WERI-Rb-1 (cell line): ENCODE data around the gene MCL1.

Source experiments
- DNase-seq: peaks from one replicate; pipeline ENCODE4 v3.0.0-alpha.2; 2020
- H3K27ac ChIP-seq: fragments of 250-450 bp; sonication (Bioruptor Pico); 2 replicates; pipeline ENCODE4 v1.5.1; 2020; ENCODE audit warnings: mild to moderate bottlenecking, moderate library complexity
- H3K27me3 ChIP-seq: fragments of 250-450 bp; sonication (Bioruptor Pico); 2 replicates; pipeline ENCODE4 v1.5.1; 2021; ENCODE audit warnings: mild to moderate bottlenecking, low read depth, moderate library complexity; ENCODE audit not compliant: insufficient read depth, severe bottlenecking
- H3K36me3 ChIP-seq: fragments of 250-450 bp; sonication (Bioruptor Pico); 2 replicates; pipeline ENCODE4 v1.5.1; 2020; ENCODE audit warnings: mild to moderate bottlenecking, moderate library complexity
- H3K4me3 ChIP-seq: 2 replicates; pipeline ENCODE4 v1.5.1; 2011; ENCODE audit warnings: low read depth, mild to moderate bottlenecking, control low read depth, low read length
- H3K9me3 ChIP-seq: fragments of 250-450 bp; sonication (Bioruptor Pico); 2 replicates; pipeline ENCODE4 v1.5.1; 2021; ENCODE audit warnings: mild to moderate bottlenecking, moderate library complexity; ENCODE audit not compliant: severe bottlenecking
- TF ChIP-seq, protein P1 (sequence below): IDR thresholded peaks from 2 replicates; pipeline ENCODE4 v1.5.1; 2011; ENCODE audit warnings: low read depth, mild to moderate bottlenecking, control low read depth, inconsistent platforms, low read length

Gene MCL1

DNA sequence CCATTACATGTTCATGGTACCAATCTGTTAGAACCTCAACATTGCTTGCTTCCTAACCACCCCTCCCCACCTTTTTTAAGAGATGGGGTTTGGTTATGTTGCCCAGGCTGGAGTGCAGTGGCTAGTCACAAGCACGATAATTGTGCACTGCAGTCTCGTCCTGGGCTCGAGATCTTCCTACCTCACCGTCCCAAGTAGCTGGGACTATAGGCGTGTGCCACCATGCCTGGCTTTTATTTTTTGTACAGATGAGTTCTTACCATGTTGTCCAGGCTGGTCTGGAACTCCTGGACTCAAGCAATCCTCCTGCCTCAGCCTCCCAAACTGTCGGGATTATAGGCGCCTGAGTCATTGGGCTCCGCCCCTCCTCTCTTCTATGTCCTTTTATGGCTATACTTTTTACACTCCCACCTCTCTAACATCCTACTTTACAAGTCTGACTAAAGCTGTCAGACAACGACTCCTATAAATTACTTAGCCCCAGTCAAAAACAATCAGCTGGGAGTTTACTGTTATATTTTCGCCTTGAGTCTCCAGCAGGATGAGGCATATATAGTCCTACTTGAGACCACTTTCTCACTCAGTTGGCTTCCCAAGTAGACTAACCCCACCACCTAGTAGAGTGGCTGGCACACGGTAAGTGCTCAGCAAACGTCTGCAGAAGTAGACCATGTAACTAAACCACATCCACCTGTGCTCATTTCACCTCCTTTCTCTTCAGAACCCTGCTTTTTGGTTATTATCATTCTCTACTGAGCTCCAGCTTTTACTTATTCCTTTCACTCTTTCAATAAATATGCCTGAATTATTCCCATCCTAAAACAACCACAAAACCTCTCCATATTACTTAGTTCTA, 36.2 kb upstream of the MCL1 start:
- Histone ChIP-seq H3K27me3 (no peaks in the 10 kb centered on the region), H3K36me3 (peaks cover 87% of the 10 kb centered on the region)

DNA sequence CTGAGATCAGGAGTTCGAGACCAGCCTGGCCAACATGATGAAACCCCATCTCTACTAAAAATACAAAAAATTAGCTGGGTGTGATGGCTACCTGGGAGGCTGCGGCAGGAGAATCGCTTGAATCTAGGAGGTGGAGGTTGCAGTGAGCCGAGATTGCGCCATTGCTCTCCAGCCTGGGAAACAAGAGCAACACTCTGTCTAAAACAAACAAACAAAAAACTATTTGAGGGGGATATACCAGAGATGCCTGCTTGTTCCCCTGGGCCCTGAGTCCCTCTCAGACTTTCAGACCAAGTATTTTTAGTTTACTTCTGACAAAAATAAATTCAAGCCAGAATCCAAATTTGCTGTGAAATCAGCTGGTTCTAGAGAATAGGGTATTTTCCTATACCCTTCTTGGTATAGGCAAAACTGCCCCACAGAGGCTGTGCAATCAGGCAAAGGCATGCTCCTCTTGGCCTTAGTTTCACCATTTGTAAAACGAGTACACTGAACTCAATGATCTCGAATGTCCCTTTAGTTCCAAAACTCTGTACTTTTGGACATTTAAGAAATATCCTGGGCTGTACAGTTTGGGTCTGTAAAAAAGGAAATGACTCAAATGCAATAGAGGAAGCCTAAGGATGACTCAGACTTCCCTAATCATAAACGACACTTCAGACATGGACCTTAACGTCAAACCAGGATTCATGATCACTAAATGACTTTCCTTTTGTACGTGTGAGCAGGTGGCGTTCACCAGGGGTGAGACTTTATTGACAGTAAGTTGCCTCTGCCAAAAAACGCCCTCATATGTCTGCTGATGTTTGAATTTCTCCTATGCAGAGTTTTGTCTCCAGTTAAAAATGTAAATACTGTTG, 33.9 kb upstream of the MCL1 start:
- Histone ChIP-seq H3K4me3 (no peak overlapping the region), H3K36me3 (peaks cover 76% of the 10 kb centered on the region)

More for the DNA sequence above, 36.2 kb upstream of the MCL1 start:
- Histone ChIP-seq H3K9me3 (no peaks in the 10 kb centered on the region), H3K4me3 (no peak overlapping the region), H3K27ac (no peak overlapping the region)
- no peak for DNase-seq
- TF ChIP-seq, protein P1, sequence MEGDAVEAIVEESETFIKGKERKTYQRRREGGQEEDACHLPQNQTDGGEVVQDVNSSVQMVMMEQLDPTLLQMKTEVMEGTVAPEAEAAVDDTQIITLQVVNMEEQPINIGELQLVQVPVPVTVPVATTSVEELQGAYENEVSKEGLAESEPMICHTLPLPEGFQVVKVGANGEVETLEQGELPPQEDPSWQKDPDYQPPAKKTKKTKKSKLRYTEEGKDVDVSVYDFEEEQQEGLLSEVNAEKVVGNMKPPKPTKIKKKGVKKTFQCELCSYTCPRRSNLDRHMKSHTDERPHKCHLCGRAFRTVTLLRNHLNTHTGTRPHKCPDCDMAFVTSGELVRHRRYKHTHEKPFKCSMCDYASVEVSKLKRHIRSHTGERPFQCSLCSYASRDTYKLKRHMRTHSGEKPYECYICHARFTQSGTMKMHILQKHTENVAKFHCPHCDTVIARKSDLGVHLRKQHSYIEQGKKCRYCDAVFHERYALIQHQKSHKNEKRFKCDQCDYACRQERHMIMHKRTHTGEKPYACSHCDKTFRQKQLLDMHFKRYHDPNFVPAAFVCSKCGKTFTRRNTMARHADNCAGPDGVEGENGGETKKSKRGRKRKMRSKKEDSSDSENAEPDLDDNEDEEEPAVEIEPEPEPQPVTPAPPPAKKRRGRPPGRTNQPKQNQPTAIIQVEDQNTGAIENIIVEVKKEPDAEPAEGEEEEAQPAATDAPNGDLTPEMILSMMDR = no peak

DNA sequence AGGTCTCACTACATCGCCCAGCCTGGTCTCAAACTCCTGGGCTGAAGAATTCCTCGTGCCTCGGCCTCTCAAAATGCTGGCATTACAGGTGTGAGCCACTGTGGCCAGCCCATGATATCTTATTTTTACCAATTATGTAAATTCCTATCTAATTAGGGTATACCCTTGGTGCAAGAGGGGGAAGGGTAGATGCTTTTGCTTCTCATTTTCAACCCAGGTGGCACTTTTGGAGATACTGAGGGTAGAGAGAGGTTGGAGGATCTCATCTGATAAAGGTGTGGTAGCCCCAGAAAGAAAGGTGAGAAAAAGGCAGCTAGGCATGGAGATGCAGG, 32.6 kb upstream of the MCL1 start:
- Histone ChIP-seq H3K9me3 (peaks cover 2% of the 10 kb centered on the region), H3K27ac (no peak overlapping the region), H3K36me3 (peaks cover 70% of the 10 kb centered on the region), H3K27me3 (no peaks in the 10 kb centered on the region), H3K4me3 (no peak overlapping the region)
- DNase-seq = no peak
- TF ChIP-seq, protein P1 = no peak

More for the DNA sequence above, 33.9 kb upstream of the MCL1 start:
- Histone ChIP-seq H3K27ac (no peak overlapping the region), H3K27me3 (no peaks in the 10 kb centered on the region), H3K9me3 (peaks cover 2% of the 10 kb centered on the region)
- DNase-seq = no peak
- TF ChIP-seq, protein P1 = no peak

DNA sequence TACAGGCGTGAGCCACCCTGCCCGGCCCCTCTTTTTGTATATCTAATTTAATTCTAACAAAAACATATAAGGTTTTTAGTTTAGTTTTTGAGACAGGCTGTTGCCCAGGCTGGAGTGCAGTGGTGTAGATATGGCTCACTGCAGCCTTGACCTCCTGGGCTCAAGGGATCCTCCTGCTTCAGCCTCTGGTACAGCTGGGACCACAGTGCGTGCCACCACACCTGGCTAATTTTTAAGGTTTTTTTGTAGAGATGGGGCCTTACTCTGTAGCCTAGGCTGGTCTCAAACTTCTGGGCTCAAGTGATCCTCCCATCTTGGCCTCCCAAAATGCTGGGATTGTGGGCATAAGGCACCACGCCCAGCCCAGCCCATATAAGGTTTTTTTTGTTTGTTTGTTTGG, 31.2 kb upstream of the MCL1 start:
- Histone ChIP-seq H3K27ac (no peak overlapping the region), H3K4me3 (no peak overlapping the region), H3K9me3 (peaks cover 2% of the 10 kb centered on the region), H3K36me3 (peaks cover 61% of the 10 kb centered on the region), H3K27me3 (no peaks in the 10 kb centered on the region)
- TF ChIP-seq, protein P1 = no peak
- DNase-seq = no peak

DNA sequence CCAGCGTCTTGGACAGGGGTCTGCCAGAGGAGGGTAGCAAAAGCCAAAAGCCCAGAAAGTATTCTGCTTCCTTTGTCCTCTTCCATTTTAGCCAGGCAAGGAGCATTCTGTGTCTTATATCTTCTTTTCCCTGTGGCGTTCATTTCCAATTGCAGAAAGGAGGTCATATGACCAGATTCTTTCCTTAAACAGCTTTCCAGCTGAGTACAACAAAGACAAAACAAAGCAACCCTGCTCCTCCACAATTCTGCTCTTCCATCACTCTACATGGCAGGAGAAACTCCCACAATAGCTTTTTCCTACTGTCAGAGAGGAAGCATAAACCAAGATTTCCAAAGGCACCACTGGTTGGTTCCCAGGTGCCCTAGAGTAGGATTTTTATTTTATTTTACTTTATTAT, 30.3 kb upstream of the MCL1 start:
- no peaks in the 10 kb centered on the region for H3K27me3 ChIP-seq
- H3K4me3 ChIP-seq = no peak overlapping the region
- no peak for DNase-seq
- H3K9me3 ChIP-seq = peaks cover 2% of the 10 kb centered on the region
- TF ChIP-seq, protein P1 = no peak
- peaks cover 53% of the 10 kb centered on the region for H3K36me3 ChIP-seq
- H3K27ac ChIP-seq = no peak overlapping the region
